GM10248 (cell line): ENCODE data around the gene GSTM1.
A peak's percentile ranks its signal among the peaks of the same experiment; 100 is the strongest.

Source experiments
- CTCF ChIA-PET: fragments of 300-600 bp; sonication (Branson Sonifier 250); formaldehyde crosslinking; extraction: SDS; loops from one replicate; lab custom pipeline; 2021; ENCODE audit warnings: antibody characterized with exemption; lab: Yijun Ruan, JAX
- POLR2A ChIA-PET: fragments of 350-650 bp; sonication (Branson Sonifier 250); formaldehyde crosslinking; extraction: SDS; loops from one replicate; lab custom pipeline; 2020; ENCODE audit warnings: antibody characterized with exemption; lab: Yijun Ruan, JAX
- DNase-seq: peaks from one replicate; pipeline ENCODE4 v3.0.0; 2012; ENCODE audit errors: extremely low spot score
- TF ChIP-seq, protein P1 (sequence below): IDR thresholded peaks from 2 replicates; pipeline ENCODE4 v1.5.1; 2012; ENCODE audit warnings: mild to moderate bottlenecking, low read depth; ENCODE audit errors: extremely low read depth, missing control alignments, control extremely low read depth

Gene GSTM1

DNA sequence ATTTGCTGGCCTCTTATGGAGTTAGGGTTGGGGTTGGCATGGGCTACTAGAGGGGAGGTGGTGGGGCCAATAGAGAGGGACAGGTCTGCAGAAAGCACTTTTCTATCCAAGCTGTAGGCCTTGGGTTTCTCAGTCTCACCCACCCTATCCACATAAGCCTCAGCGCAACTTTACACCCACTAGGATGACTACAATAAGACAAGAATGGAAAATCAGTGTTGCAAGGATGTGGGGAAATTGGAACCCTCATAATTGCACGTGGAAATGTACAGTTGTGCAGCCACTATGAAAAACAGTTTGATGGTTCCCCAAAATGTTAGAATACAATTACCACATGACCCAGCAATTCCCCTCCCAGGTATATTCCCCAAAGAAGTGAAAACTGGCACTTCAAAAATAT, 45.8 kb upstream of the GSTM1 start:
- ChIA-PET CTCF (interaction anchor here (0.9 to 16.8 kb wide), 21 partner anchors 9 to 369 kb away, joined by 3 to 370 read pairs (median 14); partner anchors contain the start of genes AHCYL1, AMPD2, CYB561D1 and GNAI3), POLR2A (no interaction called here)
- DNase-seq = no peak
- TF ChIP-seq, protein P1, sequence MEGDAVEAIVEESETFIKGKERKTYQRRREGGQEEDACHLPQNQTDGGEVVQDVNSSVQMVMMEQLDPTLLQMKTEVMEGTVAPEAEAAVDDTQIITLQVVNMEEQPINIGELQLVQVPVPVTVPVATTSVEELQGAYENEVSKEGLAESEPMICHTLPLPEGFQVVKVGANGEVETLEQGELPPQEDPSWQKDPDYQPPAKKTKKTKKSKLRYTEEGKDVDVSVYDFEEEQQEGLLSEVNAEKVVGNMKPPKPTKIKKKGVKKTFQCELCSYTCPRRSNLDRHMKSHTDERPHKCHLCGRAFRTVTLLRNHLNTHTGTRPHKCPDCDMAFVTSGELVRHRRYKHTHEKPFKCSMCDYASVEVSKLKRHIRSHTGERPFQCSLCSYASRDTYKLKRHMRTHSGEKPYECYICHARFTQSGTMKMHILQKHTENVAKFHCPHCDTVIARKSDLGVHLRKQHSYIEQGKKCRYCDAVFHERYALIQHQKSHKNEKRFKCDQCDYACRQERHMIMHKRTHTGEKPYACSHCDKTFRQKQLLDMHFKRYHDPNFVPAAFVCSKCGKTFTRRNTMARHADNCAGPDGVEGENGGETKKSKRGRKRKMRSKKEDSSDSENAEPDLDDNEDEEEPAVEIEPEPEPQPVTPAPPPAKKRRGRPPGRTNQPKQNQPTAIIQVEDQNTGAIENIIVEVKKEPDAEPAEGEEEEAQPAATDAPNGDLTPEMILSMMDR = no peak

DNA sequence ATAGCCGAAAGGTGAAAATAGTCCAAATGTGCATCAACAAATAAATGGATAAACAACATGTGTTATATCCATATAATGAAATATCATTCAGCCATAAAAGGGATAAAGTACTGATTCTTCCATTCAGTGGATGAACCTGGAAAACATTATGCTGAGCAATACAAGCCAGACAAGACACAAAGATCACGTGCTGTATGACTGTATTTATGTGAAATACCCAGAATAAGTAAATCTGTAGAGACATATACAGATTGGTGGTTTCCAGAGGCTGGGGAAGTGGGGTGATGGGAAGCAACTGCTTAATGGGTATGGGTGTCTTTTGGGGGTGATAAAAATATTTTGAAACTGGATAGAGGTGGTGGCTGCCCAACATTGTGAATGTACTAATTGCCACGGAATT, 45.0 kb upstream of the GSTM1 start:
- TF ChIP-seq, protein P1 = no peak
- DNase-seq = no peak
- ChIA-PET CTCF (interaction anchor here (0.6 to 16.8 kb wide), 13 partner anchors 9 to 342 kb away, joined by 3 to 370 read pairs (median 4); partner anchors contain the start of genes AHCYL1, AMPD2, EPS8L3 and GNAT2), POLR2A (no interaction called here)

DNA sequence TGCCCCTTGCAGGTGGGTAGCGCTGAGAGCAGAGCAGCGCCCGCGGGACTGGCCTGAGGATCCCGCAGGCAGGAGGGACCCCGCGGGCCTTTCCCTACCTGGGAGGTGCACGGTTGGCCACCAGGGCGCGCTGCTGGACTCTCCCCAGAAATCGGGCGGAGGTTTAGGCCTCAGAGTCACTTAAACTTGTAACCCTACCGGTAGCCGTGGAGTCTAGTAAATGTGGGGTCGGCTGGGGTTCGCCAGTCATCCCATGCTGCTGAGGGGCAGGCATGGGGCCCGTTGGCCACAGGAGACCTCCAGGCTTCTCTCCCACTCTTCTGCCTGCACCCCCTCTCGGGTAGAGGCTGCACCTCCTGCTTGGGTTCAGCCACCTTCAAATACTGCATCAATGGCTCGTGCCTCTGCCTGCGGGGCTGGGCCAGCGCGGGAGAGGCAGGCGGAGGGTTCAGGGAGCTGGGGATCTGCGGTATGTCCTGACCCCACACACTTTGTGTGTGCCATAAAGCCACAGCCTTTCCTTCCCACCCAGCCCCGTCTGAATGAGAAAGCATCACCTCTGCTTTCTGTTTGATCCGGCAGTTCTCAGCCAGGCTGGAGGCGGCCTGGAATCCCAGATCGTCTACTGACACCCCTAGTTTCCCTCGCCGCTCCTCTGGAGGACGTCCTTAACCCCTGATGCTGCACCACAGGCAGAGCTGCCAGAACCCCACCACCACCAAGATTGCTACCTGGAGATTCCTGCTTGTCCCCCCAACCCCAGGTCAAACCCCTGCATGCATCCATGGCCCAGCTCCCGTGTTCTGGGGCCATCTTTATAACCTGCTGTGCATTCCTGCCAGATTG, 44.0 kb upstream of the GSTM1 start:
- TF ChIP-seq, protein P1 = peak; percentile 92
- peak; percentile 88 for DNase-seq
- CTCF ChIA-PET = interaction anchor here (0.7 to 16.8 kb wide), 13 partner anchors 8 to 341 kb away, joined by 3 to 370 read pairs (median 4); partner anchors contain the start of genes AHCYL1, AMPD2, GNAT2 and GSTM4

DNA sequence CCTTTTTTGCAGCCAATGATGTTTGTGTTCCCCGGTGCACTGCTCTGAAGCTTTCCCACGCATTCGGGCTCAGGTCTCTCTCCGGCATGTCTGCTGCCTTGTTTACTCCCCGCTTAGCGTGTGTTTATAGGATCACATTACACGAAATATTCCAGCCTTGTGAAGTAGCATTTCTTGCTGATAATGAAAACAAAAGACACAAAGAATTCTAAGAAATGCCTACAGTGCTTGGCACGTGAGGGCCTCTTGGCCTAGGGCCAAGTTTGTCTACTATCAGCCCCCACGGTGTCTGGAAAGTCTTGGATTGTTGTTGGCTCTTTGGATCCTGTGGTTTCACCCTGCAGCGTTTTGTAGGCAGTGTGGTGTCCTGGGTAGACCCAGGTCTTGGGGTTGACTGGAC, 42.9 kb upstream of the GSTM1 start:
- DNase-seq = no peak
- ChIA-PET CTCF (interaction anchor here (0.8 to 16.8 kb wide), 10 partner anchors 10 to 340 kb away, joined by 3 to 370 read pairs (median 4); partner anchors contain the start of genes AHCYL1 and GSTM4), POLR2A (no interaction called here)
- TF ChIP-seq, protein P1 = no peak

More for the DNA sequence above, 44.0 kb upstream of the GSTM1 start:
- POLR2A ChIA-PET = no interaction called here

DNA sequence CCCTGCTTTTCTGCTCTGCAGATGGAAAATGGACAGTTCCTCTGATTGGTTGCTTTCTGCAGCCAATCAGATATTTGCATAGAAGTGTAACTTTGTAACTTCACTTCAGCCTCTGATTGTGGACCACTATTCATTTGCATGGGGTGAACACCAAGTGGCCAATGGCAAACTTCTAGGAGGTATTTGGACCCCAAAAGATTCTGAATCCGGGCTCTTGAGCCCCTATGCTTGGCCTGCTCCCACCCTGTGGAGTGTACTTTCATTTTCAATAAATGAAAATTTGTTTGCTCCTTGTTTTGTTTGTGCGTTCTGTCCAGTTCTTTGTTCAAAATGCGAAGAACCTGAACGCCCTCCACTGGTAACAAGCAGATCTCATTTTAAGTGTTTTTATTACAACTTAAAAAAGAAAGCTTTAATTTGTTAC, 38.1 kb upstream of the GSTM1 start:
- CTCF ChIA-PET = interaction anchor here (1.0 to 5.9 kb wide), 11 partner anchors 9 to 335 kb away, joined by 3 to 98 read pairs (median 5); partner anchors contain the start of genes AHCYL1 and GSTM2
- POLR2A ChIA-PET = no interaction called here
- TF ChIP-seq, protein P1 = peak; percentile 16
- DNase-seq = no peak

DNA sequence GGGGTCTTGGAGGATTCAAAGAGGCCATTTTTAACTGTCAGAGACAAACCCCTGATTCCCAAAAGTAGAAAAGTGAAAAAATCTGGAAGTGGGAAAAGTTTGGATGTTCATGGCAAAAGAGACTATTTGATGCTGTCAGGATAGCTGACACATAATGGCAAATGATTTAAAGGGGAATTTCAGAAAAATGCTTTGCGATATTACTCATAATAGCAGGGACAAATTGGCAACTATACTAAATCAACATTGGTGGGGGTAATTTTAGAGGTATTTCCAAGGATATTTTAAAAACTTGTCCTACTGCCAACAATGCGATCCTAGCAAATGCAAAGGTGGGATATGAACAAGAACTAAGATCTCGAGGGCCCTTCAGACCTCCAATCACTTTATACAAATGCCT, 37.0 kb upstream of the GSTM1 start:
- POLR2A ChIA-PET = no interaction called here
- DNase-seq = no peak
- TF ChIP-seq, protein P1 = no peak
- CTCF ChIA-PET = interaction anchor here (0.8 to 5.9 kb wide), 17 partner anchors 8 to 333 kb away, joined by 3 to 98 read pairs (median 4); partner anchors contain the start of gene AHCYL1
